ENCODE measurements around the gene ZSCAN9.
A peak's percentile ranks its signal among the peaks of the same experiment; 100 is the strongest.

Gene ZSCAN9

DNA sequence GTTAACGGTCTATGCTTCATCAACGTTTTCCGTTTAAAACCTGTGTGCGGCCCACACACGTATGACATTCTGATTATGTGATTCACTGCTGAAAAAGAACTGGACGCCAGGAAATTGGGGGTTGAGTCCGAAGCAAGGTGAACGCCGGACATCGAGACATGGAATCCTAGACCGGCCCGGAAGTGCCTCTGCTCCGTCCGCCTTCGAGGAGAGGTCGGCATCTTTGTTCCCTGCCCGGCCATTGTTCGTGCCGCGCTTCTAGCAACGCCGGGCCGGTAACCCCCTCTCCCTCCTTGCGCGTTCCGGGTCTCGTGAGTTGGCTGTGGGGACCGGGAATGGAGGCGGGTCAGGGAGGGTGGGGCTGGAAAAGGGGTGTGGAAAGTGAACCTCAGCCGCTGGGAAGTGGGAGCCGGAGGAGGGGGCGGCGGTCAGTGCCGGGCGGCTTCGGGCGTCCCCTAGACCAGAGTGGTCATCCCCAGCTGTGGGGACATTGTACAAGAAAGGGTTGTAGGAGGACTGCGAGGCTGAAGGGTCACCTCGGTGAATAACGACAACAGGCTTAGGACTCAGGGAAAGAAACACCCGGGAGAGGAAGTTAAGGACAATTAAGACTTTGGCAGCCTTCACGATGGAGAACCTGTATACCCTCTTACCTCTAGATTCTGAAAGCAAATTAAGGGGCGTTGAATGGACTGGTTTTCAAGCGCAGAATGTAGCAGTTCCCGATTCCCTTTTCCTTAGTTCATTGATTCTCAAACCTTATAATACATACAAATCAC is at the start of gene ZSCAN9:
TSS of gene ZSCAN9 (plus strand) at position 220 of the 779 bp plus-strand sequence. CDS start 1,810 bp downstream, outside the sequence.
- peak within 1 kb of the TSS; percentile 72 for H3K4me3 ChIP-seq (ENCODE audit: low read depth, low read length)
- no peaks in the 10 kb centered on the region for H3K9me3 ChIP-seq (ENCODE audit: severe bottlenecking)
- DNase-seq = peak; percentile 97
- TF ChIP-seq, protein P1, sequence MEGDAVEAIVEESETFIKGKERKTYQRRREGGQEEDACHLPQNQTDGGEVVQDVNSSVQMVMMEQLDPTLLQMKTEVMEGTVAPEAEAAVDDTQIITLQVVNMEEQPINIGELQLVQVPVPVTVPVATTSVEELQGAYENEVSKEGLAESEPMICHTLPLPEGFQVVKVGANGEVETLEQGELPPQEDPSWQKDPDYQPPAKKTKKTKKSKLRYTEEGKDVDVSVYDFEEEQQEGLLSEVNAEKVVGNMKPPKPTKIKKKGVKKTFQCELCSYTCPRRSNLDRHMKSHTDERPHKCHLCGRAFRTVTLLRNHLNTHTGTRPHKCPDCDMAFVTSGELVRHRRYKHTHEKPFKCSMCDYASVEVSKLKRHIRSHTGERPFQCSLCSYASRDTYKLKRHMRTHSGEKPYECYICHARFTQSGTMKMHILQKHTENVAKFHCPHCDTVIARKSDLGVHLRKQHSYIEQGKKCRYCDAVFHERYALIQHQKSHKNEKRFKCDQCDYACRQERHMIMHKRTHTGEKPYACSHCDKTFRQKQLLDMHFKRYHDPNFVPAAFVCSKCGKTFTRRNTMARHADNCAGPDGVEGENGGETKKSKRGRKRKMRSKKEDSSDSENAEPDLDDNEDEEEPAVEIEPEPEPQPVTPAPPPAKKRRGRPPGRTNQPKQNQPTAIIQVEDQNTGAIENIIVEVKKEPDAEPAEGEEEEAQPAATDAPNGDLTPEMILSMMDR (IDR thresholded peaks at IDR 0.05; ENCODE audit: low read depth, low read length) = no peak
- peaks cover 41% of the 10 kb centered on the region for H3K36me3 ChIP-seq
- no peaks in the 10 kb centered on the region for H3K27me3 ChIP-seq (ENCODE audit: insufficient read depth, low read depth, severe bottlenecking)
- H3K27ac ChIP-seq = peak within 1 kb of the TSS; percentile 78

DNA sequence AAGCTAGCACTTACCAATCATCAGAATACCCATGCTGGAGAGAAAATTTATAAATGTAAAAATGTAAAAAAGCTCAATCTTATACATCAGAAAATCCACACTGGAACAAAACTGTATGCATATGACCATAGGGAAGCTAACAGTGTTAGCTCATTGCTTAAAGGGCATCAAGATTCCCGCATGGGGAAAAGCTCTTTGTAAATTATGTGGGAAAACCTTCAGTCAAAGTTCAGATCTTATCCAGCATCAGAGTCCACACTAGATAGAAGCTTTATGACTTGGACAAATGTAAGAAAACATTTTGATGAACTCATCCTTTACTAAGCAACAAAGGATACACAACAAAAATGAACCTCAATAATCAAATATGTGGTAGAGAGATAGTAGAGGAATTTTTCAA is 48.7 kb upstream of the ZSCAN9 start:
- Histone ChIP-seq H3K9me3 (ENCODE audit: severe bottlenecking) (peaks cover under 1% of the 10 kb centered on the region), H3K4me3 (ENCODE audit: low read depth, low read length) (no peak overlapping the region), H3K36me3 (no peaks in the 10 kb centered on the region), H3K27me3 (ENCODE audit: insufficient read depth, low read depth, severe bottlenecking) (no peaks in the 10 kb centered on the region), H3K27ac (no peak overlapping the region)
- no peak for DNase-seq
- TF ChIP-seq, protein P1 (IDR thresholded peaks at IDR 0.05; ENCODE audit: low read depth, low read length) = no peak

DNA sequence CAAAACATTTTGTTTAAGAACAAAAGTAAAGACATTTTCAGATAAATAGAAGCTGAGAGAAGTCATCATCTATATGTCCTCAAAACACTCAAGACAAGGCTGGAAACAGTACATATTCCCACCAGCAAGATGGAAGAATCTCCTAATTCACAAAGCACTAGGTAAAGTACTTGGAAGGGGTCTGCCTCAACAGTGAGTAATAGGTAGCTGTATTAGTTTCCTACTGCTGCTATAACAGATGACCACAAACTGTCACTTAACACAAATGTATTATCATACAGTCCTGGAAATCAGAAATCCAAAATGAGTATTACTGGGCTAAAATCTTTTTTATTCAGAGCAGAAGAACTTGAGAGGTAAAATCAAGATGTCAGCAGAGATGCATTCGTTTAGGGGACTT is 42.8 kb upstream of the ZSCAN9 start:
- Histone ChIP-seq H3K27ac (no peak overlapping the region), H3K4me3 (ENCODE audit: low read depth, low read length) (no peak overlapping the region), H3K36me3 (no peaks in the 10 kb centered on the region), H3K27me3 (ENCODE audit: insufficient read depth, low read depth, severe bottlenecking) (no peaks in the 10 kb centered on the region), H3K9me3 (ENCODE audit: severe bottlenecking) (peaks cover under 1% of the 10 kb centered on the region)
- no peak for DNase-seq
- TF ChIP-seq, protein P1 (IDR thresholded peaks at IDR 0.05; ENCODE audit: low read depth, low read length) = no peak

DNA sequence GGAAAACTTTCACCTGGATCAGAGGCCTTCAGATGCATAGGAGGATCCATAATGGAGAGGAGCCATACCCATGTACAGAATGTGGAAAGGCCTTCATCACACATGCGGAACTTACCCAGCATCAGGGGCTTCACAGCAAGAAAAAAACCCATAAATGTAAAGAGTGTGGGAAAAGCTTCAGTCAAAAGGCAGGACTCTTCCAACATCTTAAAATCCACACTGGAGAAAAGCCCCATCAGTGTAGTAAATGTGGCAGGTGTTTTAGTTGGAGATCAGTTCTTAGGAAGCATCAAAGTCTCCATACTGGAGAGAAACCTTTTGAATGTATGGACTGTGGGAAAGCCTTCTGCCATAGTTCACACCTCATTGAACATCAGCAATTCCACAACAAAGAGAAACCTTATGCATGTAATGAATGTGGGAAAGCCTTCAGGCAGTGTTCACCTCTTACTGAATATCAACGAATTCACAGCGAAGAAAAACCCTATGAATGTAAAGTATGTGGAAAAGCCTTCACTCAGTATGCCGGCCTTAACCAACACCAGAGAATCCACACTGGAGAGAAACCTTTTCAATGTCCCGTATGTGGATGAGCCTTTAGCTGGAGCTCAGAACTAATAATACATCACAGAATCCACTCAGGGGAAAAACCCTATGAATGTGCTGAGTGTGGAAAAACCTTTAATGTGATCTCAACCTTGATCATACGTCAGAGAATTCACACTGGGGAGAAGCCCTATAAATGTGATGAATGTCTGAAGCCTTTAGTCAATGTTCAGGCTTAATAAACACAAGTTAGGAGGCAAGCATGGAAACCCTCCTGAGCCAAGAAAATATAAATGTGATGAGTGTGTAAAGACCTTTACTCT is 36.7 kb upstream of the ZSCAN9 start:
- Histone ChIP-seq H3K27me3 (ENCODE audit: insufficient read depth, low read depth, severe bottlenecking) (no peaks in the 10 kb centered on the region), H3K36me3 (no peaks in the 10 kb centered on the region), H3K27ac (no peak overlapping the region), H3K4me3 (ENCODE audit: low read depth, low read length) (no peak overlapping the region), H3K9me3 (ENCODE audit: severe bottlenecking) (peaks cover 41% of the 10 kb centered on the region)
- TF ChIP-seq, protein P1 (IDR thresholded peaks at IDR 0.05; ENCODE audit: low read depth, low read length) = no peak
- DNase-seq = no peak

DNA sequence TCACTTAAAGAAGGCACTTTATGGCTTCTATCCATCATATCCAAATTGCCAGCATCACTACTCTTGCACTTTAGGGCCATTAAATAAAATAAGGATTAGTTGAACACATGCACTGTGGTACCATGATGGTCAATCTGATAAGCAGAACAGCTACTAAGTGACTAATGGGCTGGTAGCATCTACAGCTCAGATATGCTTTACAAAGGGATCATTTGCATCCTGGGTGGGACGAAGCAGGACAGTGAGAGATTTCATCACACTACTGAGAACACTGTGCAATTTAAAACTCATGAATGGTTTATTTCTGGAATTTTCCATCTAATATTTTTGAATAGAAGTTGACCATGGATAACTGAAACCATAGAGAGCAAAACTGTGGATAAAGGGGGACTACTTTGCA is 25.1 kb upstream of the ZSCAN9 start:
- TF ChIP-seq, protein P1 (IDR thresholded peaks at IDR 0.05; ENCODE audit: low read depth, low read length) = no peak
- Histone ChIP-seq H3K9me3 (ENCODE audit: severe bottlenecking) (peaks cover 13% of the 10 kb centered on the region), H3K36me3 (no peaks in the 10 kb centered on the region)

More for the DNA sequence above, 25.1 kb upstream of the ZSCAN9 start:
- H3K27ac ChIP-seq = no peak overlapping the region
- no peak overlapping the region for H3K4me3 ChIP-seq (ENCODE audit: low read depth, low read length)
- DNase-seq = no peak
- no peaks in the 10 kb centered on the region for H3K27me3 ChIP-seq (ENCODE audit: insufficient read depth, low read depth, severe bottlenecking)
